ENCODE measurements around the gene SLC7A10.

DNA sequence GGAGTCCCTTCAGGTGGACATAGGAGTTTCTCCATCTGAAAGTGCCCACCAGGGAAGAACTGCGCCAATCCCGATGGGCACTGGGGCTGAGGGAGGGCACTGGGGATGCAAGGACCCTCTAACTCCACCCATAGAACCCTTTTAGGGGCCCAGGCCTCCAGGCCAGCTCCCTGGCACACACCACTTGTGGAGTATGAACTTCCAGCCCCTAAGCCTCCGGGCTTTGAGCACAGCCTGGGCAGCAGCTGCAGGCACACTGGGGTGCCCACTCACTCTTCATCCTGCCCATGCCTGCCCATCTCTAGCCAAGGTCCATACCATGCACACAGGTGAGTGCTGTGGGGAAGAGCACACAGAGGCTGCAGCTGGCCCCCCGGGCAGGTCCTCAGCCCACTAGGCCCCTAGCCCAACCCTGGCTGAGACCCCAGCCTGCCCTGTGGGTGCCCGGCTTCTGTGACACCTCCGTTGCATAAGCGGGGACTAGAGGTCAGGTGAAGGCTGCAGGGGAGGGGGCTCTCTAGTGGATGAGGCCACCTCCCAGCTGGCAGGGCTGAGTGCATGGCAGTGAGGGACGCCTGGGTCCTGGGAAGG lies 14.6 kb upstream of the SLC7A10 start:
- TF ChIP-seq, protein P1, sequence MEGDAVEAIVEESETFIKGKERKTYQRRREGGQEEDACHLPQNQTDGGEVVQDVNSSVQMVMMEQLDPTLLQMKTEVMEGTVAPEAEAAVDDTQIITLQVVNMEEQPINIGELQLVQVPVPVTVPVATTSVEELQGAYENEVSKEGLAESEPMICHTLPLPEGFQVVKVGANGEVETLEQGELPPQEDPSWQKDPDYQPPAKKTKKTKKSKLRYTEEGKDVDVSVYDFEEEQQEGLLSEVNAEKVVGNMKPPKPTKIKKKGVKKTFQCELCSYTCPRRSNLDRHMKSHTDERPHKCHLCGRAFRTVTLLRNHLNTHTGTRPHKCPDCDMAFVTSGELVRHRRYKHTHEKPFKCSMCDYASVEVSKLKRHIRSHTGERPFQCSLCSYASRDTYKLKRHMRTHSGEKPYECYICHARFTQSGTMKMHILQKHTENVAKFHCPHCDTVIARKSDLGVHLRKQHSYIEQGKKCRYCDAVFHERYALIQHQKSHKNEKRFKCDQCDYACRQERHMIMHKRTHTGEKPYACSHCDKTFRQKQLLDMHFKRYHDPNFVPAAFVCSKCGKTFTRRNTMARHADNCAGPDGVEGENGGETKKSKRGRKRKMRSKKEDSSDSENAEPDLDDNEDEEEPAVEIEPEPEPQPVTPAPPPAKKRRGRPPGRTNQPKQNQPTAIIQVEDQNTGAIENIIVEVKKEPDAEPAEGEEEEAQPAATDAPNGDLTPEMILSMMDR (IDR thresholded peaks at IDR 0.05): no peak
- no peak for TF ChIP-seq EP300 (IDR thresholded peaks at IDR 0.05)
